HepG2 (cell line): ENCODE measurements around the gene MAP3K14. TPM values are rescaled to one million over a fixed set of nuclear protein-coding genes. Genes with fewer than 3 reads are reported as not detected.

Experiments used
- ATAC-seq: fragments of 200-7000 bp; cut with Tn5 transposase; 3 replicates; pipeline ENCODE4 v1.9.1; 2020; ENCODE audit warnings: mild to moderate bottlenecking, moderate library complexity
- BruUV-seq: library from RNA; stranded (reverse); fragments of 400-500 nt; replicated peaks from 2 replicates; lab custom pipeline; 2021; lab: Mats Ljungman, UMichigan
- CTCF ChIA-PET: fragments of 300-600 bp; formaldehyde crosslinking; extraction: SDS; loops from one replicate; lab custom pipeline; 2021; ENCODE audit warnings: low total read pairs, inconsistent platforms, low intra/inter-chr PET ratio; lab: Yijun Ruan, JAX
- POLR2A ChIA-PET: fragments of 350-600 bp; sonication (Branson Sonifier 250); formaldehyde crosslinking; loops from one replicate; lab custom pipeline; 2020; ENCODE audit warnings: antibody characterized with exemption, inconsistent platforms; lab: Yijun Ruan, JAX
- DNase-seq: peaks from one replicate; pipeline ENCODE4 v3.0.0-alpha.2; 2015; ENCODE audit warnings: low spot score
- FAIRE-seq: peaks from 3 replicates; lab custom pipeline; 2011; peaks lifted over from hg19 to GRCh38; lab: Jason Lieb, UNC
- H2AFZ ChIP-seq: one replicate; pipeline ENCODE4 v1.6.1; 2011; ENCODE audit warnings: low read length, inconsistent platforms
- H3K27ac ChIP-seq: fragments of 300-600 bp; 3 replicates; pipeline ENCODE4 v1.8.0; 2011; ENCODE audit warnings: mixed run types, mild to moderate bottlenecking, mixed read lengths, low read length, inconsistent platforms; ENCODE audit not compliant: insufficient read depth; ENCODE audit errors: extremely low read length
- H3K27me3 ChIP-seq, 2 experiments: fragments of 200-600 bp in 1 of 2; 2 replicates in 1 of 2; 3 replicates in 1 of 2; pipeline versions ENCODE4 v1.6.0 to v1.8.0; 2011; ENCODE audit warnings: low read length in 2 of 2, mild to moderate bottlenecking in 2 of 2, moderate library complexity in 2 of 2, inconsistent platforms in 1 of 2; ENCODE audit not compliant: insufficient read depth in 2 of 2, control insufficient read depth in 1 of 2
- H3K36me3 ChIP-seq, 2 experiments: fragments of 200-600 bp in 1 of 2; replicated peaks in 1 of 2; 2 replicates in 1 of 2; 3 replicates in 1 of 2; pipeline versions ENCODE4 v1.5.1 to v1.8.0; 2011; ENCODE audit warnings: low read length in 2 of 2, inconsistent platforms in 1 of 2; ENCODE audit not compliant: insufficient read depth in 2 of 2, control insufficient read depth in 1 of 2
- H3K4me1 ChIP-seq: 2 replicates; pipeline ENCODE4 v1.5.1; 2012; ENCODE audit warnings: low read length, inconsistent platforms; ENCODE audit not compliant: insufficient read depth
- H3K4me2 ChIP-seq: 2 replicates; pipeline ENCODE4 v1.6.0; 2011; ENCODE audit warnings: low read depth, low read length, inconsistent platforms
- H3K4me3 ChIP-seq, 3 experiments: fragments of 200-600 bp in 1 of 3; sonication (generic), shearing (Covaris generic) in 1 of 3; replicated peaks in 1 of 3; 2 replicates each; pipeline ENCODE4 v1.5.1; 2011 to 2016; ENCODE audit warnings: low read length in 3 of 3, inconsistent platforms in 2 of 3, low read depth in 2 of 3, mild to moderate bottlenecking in 2 of 3, control low read depth in 1 of 3, mixed read lengths in 1 of 3; ENCODE audit not compliant: insufficient read depth in 1 of 3
- H3K79me2 ChIP-seq: one replicate; pipeline ENCODE4 v1.6.1; 2011; ENCODE audit warnings: low read length, inconsistent platforms; ENCODE audit not compliant: insufficient read depth
- H3K9ac ChIP-seq: 2 replicates; pipeline ENCODE4 v1.6.0; 2011; ENCODE audit warnings: mild to moderate bottlenecking, low read depth, low read length, inconsistent platforms; ENCODE audit not compliant: insufficient read depth
- H3K9me3 ChIP-seq: 2 replicates; pipeline ENCODE4 v1.5.1; 2012; ENCODE audit warnings: mild to moderate bottlenecking, low read length
- H4K20me1 ChIP-seq: 2 replicates; pipeline ENCODE4 v1.6.0; 2011; ENCODE audit warnings: inconsistent platforms, mild to moderate bottlenecking, low read length, moderate library complexity; ENCODE audit not compliant: insufficient read depth
- ETS1 ChIP-seq: sonication (generic); formaldehyde crosslinking; IDR thresholded peaks from 2 replicates; pipeline ENCODE4 v1.4.0; 2020; ENCODE audit warnings: missing genetic modification reagents
- JUN ChIP-seq: sonication (generic); formaldehyde crosslinking; IDR thresholded peaks from 2 replicates; pipeline ENCODE4 v1.4.0; 2020; ENCODE audit warnings: mild to moderate bottlenecking, missing genetic modification reagents
- JUNB ChIP-seq: sonication (generic); formaldehyde crosslinking; IDR thresholded peaks from 2 replicates; pipeline ENCODE4 v1.8.0; 2022; ENCODE audit warnings: missing genetic modification reagents, mild to moderate bottlenecking, borderline replicate concordance
- PATZ1 ChIP-seq: sonication (generic); formaldehyde crosslinking; IDR thresholded peaks from 2 replicates; pipeline ENCODE4 v1.4.0; 2020; ENCODE audit warnings: missing genetic modification reagents
- RNF2 ChIP-seq: fragments of 450-650 bp; conservative IDR thresholded peaks from 2 replicates; pipeline ENCODE4 v1.6.1; 2016; ENCODE audit warnings: low read depth
- SRSF1 ChIP-seq: fragments of 200-400 bp; formaldehyde crosslinking; optimal IDR thresholded peaks from 2 replicates; pipeline ENCODE3; 2017; ENCODE audit warnings: mild to moderate bottlenecking, low read depth, low read length, moderate library complexity
- ZBTB7B ChIP-seq: sonication (generic); formaldehyde crosslinking; IDR thresholded peaks from 2 replicates; pipeline ENCODE4 v1.4.0; 2020; ENCODE audit warnings: missing genetic modification reagents
- ZFX ChIP-seq: sonication (generic); formaldehyde crosslinking; IDR thresholded peaks from 2 replicates; pipeline ENCODE4 v1.4.0; 2020; ENCODE audit warnings: mild to moderate bottlenecking, low read depth, missing genetic modification reagents, moderate library complexity
- ZNF101 ChIP-seq: sonication (generic); formaldehyde crosslinking; IDR thresholded peaks from 2 replicates; pipeline ENCODE4 v1.4.0; 2020; ENCODE audit warnings: mild to moderate bottlenecking, low read depth, missing genetic modification reagents, borderline replicate concordance
- ZNF138 ChIP-seq: sonication (generic); formaldehyde crosslinking; IDR thresholded peaks from 2 replicates; pipeline ENCODE4 v1.5.0; 2020; ENCODE audit warnings: mild to moderate bottlenecking, low read depth, missing genetic modification reagents
- ZNF160 ChIP-seq: sonication (generic); formaldehyde crosslinking; IDR thresholded peaks from 2 replicates; pipeline ENCODE4 v1.8.0; 2022; ENCODE audit warnings: mild to moderate bottlenecking, inconsistent platforms, missing genetic modification reagents
- ZNF17 ChIP-seq: sonication (generic); formaldehyde crosslinking; IDR thresholded peaks from 2 replicates; pipeline ENCODE4 v1.5.0; 2020; ENCODE audit warnings: mild to moderate bottlenecking, missing genetic modification reagents
- ZNF232 ChIP-seq: sonication (generic); formaldehyde crosslinking; IDR thresholded peaks from 2 replicates; pipeline ENCODE4 v1.4.0; 2020; ENCODE audit warnings: missing genetic modification reagents, borderline replicate concordance
- ZNF292 ChIP-seq: sonication (generic); formaldehyde crosslinking; IDR thresholded peaks from 2 replicates; pipeline ENCODE4 v1.8.1; 2022; ENCODE audit warnings: mild to moderate bottlenecking, low read depth, missing genetic modification reagents, borderline replicate concordance
- ZNF333 ChIP-seq: sonication (generic); formaldehyde crosslinking; IDR thresholded peaks from 2 replicates; pipeline ENCODE4 v1.4.0; 2020; ENCODE audit warnings: mild to moderate bottlenecking, missing genetic modification reagents, borderline replicate concordance
- ZNF337 ChIP-seq: sonication (generic); formaldehyde crosslinking; IDR thresholded peaks from 2 replicates; pipeline ENCODE4 v1.5.1; 2020; ENCODE audit warnings: missing genetic modification reagents, low read depth, mild to moderate bottlenecking, borderline replicate concordance
- ZNF572 ChIP-seq: sonication (generic); formaldehyde crosslinking; IDR thresholded peaks from 2 replicates; pipeline ENCODE4 v1.5.1; 2020; ENCODE audit warnings: mild to moderate bottlenecking, missing genetic modification reagents
- ZNF660 ChIP-seq: sonication (generic); formaldehyde crosslinking; IDR thresholded peaks from 2 replicates; pipeline ENCODE4 v1.5.1; 2020; ENCODE audit warnings: mild to moderate bottlenecking, low read depth, missing genetic modification reagents, borderline replicate concordance
- ZNF703 ChIP-seq: sonication (generic); formaldehyde crosslinking; IDR thresholded peaks from 2 replicates; pipeline ENCODE4 v1.5.1; 2020; ENCODE audit warnings: missing genetic modification reagents, mild to moderate bottlenecking, moderate library complexity, borderline replicate concordance
- ZNF883 ChIP-seq: sonication (generic); formaldehyde crosslinking; IDR thresholded peaks from 2 replicates; pipeline ENCODE4 v1.5.1; 2020; ENCODE audit warnings: mild to moderate bottlenecking, missing genetic modification reagents; ENCODE audit errors: not compliant biosample characterization
- ZSCAN25 ChIP-seq: sonication (generic); formaldehyde crosslinking; IDR thresholded peaks from 2 replicates; pipeline ENCODE4 v1.8.0; 2022; ENCODE audit warnings: mild to moderate bottlenecking, missing genetic modification reagents
- WGBS: methylation state at CpG from one replicate; pipeline ENCODE4 v1.1.6; 2017; ENCODE audit warnings: low lambda C conversion rate; 5-methylcytosine and 5-hydroxymethylcytosine counted together
- in situ Hi-C: cut with HindIII; loops from 2 replicates; pipeline ENCODE4 v1.10.0; 2017; ENCODE audit warnings: low pct_unique_long_range_greater_than_20kb; ENCODE audit not compliant: extremely low pct_ligation_motif_present
- intact Hi-C: fragments of 100-400 bp; cut with micrococcal nuclease; formaldehyde crosslinking; loops from one replicate; pipeline ENCODE4 v1.10.0; 2022; ENCODE audit not compliant: unreplicated experiment
- polyA plus RNA-seq, 8 experiments: library from polyadenylated mRNA; depleted of rRNA in 3 of 8; stranded (reverse) in 7 of 8; unstranded in 1 of 8; fragments of >200 nt; fragmentation: Illumina TruSeq in 4 of 8; extraction: Trizol in 4 of 8; gene quantifications; 2 replicates each; pipeline versions ENCODE4 v1.2.1 to v1.2.3, GENCODE V29; 2011 to 2016; ENCODE audit warnings: low read depth in 4 of 8, missing spikeins in 1 of 8, mixed read lengths in 1 of 8; ENCODE audit not compliant: insufficient read depth in 1 of 8
- total RNA-seq, 5 experiments: library from RNA; depleted of rRNA; stranded (reverse); fragments of >200 nt; fragmentation: Illumina TruSeq; extraction: Trizol; gene quantifications; 2 replicates each; pipeline ENCODE4 v1.2.3, GENCODE V29; 2016; ENCODE audit warnings: low read depth in 1 of 5

MAP3K14 gene
- total and polyA plus RNA-seq, 2 of the 13 experiments (the other 11 are each of a cell fraction or from before 2014, with no cell fraction given) = 2.6 TPM

GRCh38 chr17:45229681-45230409 is 87.0 kb downstream of the MAP3K14 start:
- ChIA-PET POLR2A (interaction anchor here (0.6 to 6.0 kb wide), 10 partner anchors 11 to 81 kb away, joined by 3 to 66 read pairs (median 6); partner anchors contain the start of genes HEXIM1 and HEXIM2), CTCF (interaction anchor here (1.0 to 3.3 kb wide), 3 partner anchors 11 to 94 kb away, joined by 4 to 31 read pairs (median 6); partner anchors contain the start of gene ACBD4)
- no TSS peak for BruUV-seq
- peaks cover 8 to 32% of the 10 kb centered on the region in 2 experiments; a peak in 4 of 5 replicates for H3K27me3 ChIP-seq
- no peak overlapping the region for H2AFZ ChIP-seq
- H3K27ac ChIP-seq = no peak overlapping the region
- WGBS = 28% methylated on average over 16 of the region's 16 CpGs
- no peak for DNase-seq
- FAIRE-seq = no peak
- no peaks in the 10 kb centered on the region for H3K79me2 ChIP-seq
- no peaks in the 10 kb centered on the region for H3K36me3 ChIP-seq
- intact Hi-C loops = loop anchor here (5.0 kb wide), 1 partner anchor 93 kb away; the partner anchor contains the start of gene ACBD4
- H3K4me3 ChIP-seq = peak overlapping the region in 1 of 3 experiments; percentile 62; a peak in 1 of 6 replicates
- H3K9me3 ChIP-seq = no peaks in the 10 kb centered on the region
- in situ Hi-C loops = no loop called here
- peaks cover 71% of the 10 kb centered on the region for H3K4me1 ChIP-seq
- peak overlapping the region; percentile 74 for H3K4me2 ChIP-seq
- no peaks in the 10 kb centered on the region for H4K20me1 ChIP-seq
- no peak overlapping the region for H3K9ac ChIP-seq
- no peak for ATAC-seq
- TF ChIP-seq ZNF703 (0 out of 2 replicates have a peak, but pooled peaks have one; percentile 36), ZNF572 (CRISPR knock-in tag) (peak; percentile 83; the same call in 1 of the 2 replicates), ZNF660 (no peak), JUN (no peak), ZSCAN25 (CRISPR knock-in tag) (0 out of 2 replicates have a peak, but pooled peaks have one; percentile 32), ETS1 (CRISPR knock-in tag) (no peak), ZBTB7B (CRISPR knock-in tag) (0 out of 2 replicates have a peak, but pooled peaks have one; percentile 27), ZNF232 (no peak), ZNF333 (CRISPR knock-in tag) (no peak), ZNF337 (CRISPR knock-in tag) (no peak), ZNF292 (CRISPR knock-in tag) (0 out of 2 replicates have a peak, but pooled peaks have one; percentile 29), JUNB (CRISPR knock-in tag) (no peak), RNF2 (no peak), ZNF883 (CRISPR knock-in tag) (peak; percentile 49), ZNF160 (no peak), ZFX (CRISPR knock-in tag) (no peak), ZNF101 (CRISPR knock-in tag) (no peak), ZNF17 (CRISPR knock-in tag) (no peak), PATZ1 (CRISPR knock-in tag) (peak; percentile 85), SRSF1 (peak; percentile 8), ZNF138 (CRISPR knock-in tag) (no peak; the same call in 1 of the 2 replicates)
